ENCODE results near the gene PACRG. TPM values are rescaled to one million over a fixed set of nuclear protein-coding genes. Genes with fewer than 3 reads are reported as not detected.

The PACRG gene
- total and polyA plus RNA-seq, 2 donors from 2014 or later: 7.4 to 20.0 TPM

- Histone ChIP-seq H3K4me3 (ENCODE audit: low read length in 3 of 3) (no peak overlapping the region), H3K9me3 (ENCODE audit: control insufficient read depth in 2 of 3, insufficient read depth in 1 of 3, low read length in 3 of 3) (no peaks in the 10 kb centered on the region), H3K27ac (ENCODE audit: low read depth in 2 of 2, low read length in 2 of 2) (no peak overlapping the region), H3K36me3 (ENCODE audit: control insufficient read depth in 2 of 3, insufficient read depth in 3 of 3, low read length in 3 of 3) (no peaks in the 10 kb centered on the region), H3K27me3 (ENCODE audit: control insufficient read depth, insufficient read depth, low read length) (no peaks in the 10 kb centered on the region), H3K4me1 (ENCODE audit: control insufficient read depth in 2 of 3, insufficient read depth in 2 of 3, low read depth in 1 of 3, low read length in 3 of 3) (no peaks in the 10 kb centered on the region), H3K9ac (ENCODE audit: low read length in 3 of 3) (no peak overlapping the region)
- intact Hi-C loops (cut with DNase I): no loop called here
- FAIRE-seq (no peak), DNase-seq (no peak)
- no peak for TF ChIP-seq CTCF (IDR thresholded peaks at IDR 0.05; ENCODE audit: borderline replicate concordance, extremely low read depth, insufficient read depth)
Measured at GRCh38 chr6:163162007-163162873, 434.5 kb downstream of the PACRG start.

- Histone ChIP-seq H3K9me3 (ENCODE audit: control insufficient read depth in 2 of 3, insufficient read depth in 1 of 3, low read length in 3 of 3) (no peaks in the 10 kb centered on the region), H3K27me3 (ENCODE audit: control insufficient read depth, insufficient read depth, low read length) (no peaks in the 10 kb centered on the region), H3K27ac (ENCODE audit: low read depth in 2 of 2, low read length in 2 of 2) (no peak overlapping the region), H3K4me1 (ENCODE audit: control insufficient read depth in 2 of 3, insufficient read depth in 2 of 3, low read depth in 1 of 3, low read length in 3 of 3) (no peaks in the 10 kb centered on the region), H3K9ac (ENCODE audit: low read length in 3 of 3) (no peak overlapping the region), H3K4me3 (ENCODE audit: low read length in 3 of 3) (no peak overlapping the region), H3K36me3 (ENCODE audit: control insufficient read depth in 2 of 3, insufficient read depth in 3 of 3, low read length in 3 of 3) (no peaks in the 10 kb centered on the region)
- intact Hi-C loops (cut with DNase I): no loop called here
- DNase-seq (no peak), FAIRE-seq (no peak)
- TF ChIP-seq CTCF (IDR thresholded peaks at IDR 0.05; ENCODE audit: borderline replicate concordance, extremely low read depth, insufficient read depth): no peak
Measured at GRCh38 chr6:163162874-163163213, 435.1 kb downstream of the PACRG start.

GRCh38 chr6:163164175-163164900 is 436.6 kb downstream of the PACRG start:
- TF ChIP-seq CTCF (IDR thresholded peaks at IDR 0.05; ENCODE audit: borderline replicate concordance, extremely low read depth, insufficient read depth): no peak
- FAIRE-seq: no peak

More at GRCh38 chr6:163164175-163164900, 436.6 kb downstream of the PACRG start:
- Histone ChIP-seq H3K9ac (ENCODE audit: low read length in 3 of 3) (no peak overlapping the region), H3K4me3 (ENCODE audit: low read length in 3 of 3) (no peak overlapping the region), H3K36me3 (ENCODE audit: control insufficient read depth in 2 of 3, insufficient read depth in 3 of 3, low read length in 3 of 3) (no peaks in the 10 kb centered on the region), H3K9me3 (ENCODE audit: control insufficient read depth in 2 of 3, insufficient read depth in 1 of 3, low read length in 3 of 3) (no peaks in the 10 kb centered on the region), H3K27me3 (ENCODE audit: control insufficient read depth, insufficient read depth, low read length) (no peaks in the 10 kb centered on the region), H3K27ac (ENCODE audit: low read depth in 2 of 2, low read length in 2 of 2) (no peak overlapping the region), H3K4me1 (ENCODE audit: control insufficient read depth in 2 of 3, insufficient read depth in 2 of 3, low read depth in 1 of 3, low read length in 3 of 3) (no peaks in the 10 kb centered on the region)
- no peak for DNase-seq
- intact Hi-C loops (cut with DNase I): no loop called here

All from kidney (tissue), 14 donors.